OCI-LY1 (cell line): ENCODE data around the gene UBR2.

ENCODE experiments used
- EZH2 ChIP-seq: fragments of 200-600 bp; sonication (generic), shearing (Covaris generic); IDR thresholded peaks from 2 replicates; pipeline ENCODE4 v1.8.0; 2017; ENCODE audit warnings: borderline replicate concordance, mixed run types, mild to moderate bottlenecking, antibody characterized with exemption, low read length, moderate library complexity, mixed read lengths
- TF ChIP-seq, protein P1 (sequence below): fragments of 200-600 bp; sonication (generic), shearing (Covaris generic); IDR thresholded peaks from 2 replicates; pipeline ENCODE4 v1.5.1; 2017; ENCODE audit warnings: mild to moderate bottlenecking, antibody characterized with exemption, low read length, moderate library complexity, mixed read lengths

DNA sequence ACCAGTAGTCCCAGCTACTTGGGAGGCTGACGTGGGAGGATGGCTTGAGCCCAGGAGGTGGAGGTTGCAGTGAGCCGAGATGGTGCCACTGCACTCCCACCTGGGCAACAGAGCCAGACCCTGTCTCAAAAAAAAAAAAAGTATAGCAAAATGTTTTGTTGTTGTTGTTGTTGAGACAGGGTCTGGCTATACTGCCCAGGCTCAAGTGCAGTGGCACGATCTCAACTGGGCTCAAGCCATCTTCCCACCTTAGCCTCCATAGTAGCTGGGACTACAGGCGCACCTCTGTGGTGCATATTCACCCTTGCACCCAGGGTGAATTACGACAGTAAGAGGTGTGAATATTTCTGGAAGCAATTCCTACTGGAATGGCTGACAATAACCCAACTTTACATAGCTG lies 11.4 kb upstream of the UBR2 start:
- TF ChIP-seq, protein P1, sequence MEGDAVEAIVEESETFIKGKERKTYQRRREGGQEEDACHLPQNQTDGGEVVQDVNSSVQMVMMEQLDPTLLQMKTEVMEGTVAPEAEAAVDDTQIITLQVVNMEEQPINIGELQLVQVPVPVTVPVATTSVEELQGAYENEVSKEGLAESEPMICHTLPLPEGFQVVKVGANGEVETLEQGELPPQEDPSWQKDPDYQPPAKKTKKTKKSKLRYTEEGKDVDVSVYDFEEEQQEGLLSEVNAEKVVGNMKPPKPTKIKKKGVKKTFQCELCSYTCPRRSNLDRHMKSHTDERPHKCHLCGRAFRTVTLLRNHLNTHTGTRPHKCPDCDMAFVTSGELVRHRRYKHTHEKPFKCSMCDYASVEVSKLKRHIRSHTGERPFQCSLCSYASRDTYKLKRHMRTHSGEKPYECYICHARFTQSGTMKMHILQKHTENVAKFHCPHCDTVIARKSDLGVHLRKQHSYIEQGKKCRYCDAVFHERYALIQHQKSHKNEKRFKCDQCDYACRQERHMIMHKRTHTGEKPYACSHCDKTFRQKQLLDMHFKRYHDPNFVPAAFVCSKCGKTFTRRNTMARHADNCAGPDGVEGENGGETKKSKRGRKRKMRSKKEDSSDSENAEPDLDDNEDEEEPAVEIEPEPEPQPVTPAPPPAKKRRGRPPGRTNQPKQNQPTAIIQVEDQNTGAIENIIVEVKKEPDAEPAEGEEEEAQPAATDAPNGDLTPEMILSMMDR, result no peak
- TF ChIP-seq EZH2, result no peak
